ENCODE measurements around the gene SH3BGRL2.

DNA sequence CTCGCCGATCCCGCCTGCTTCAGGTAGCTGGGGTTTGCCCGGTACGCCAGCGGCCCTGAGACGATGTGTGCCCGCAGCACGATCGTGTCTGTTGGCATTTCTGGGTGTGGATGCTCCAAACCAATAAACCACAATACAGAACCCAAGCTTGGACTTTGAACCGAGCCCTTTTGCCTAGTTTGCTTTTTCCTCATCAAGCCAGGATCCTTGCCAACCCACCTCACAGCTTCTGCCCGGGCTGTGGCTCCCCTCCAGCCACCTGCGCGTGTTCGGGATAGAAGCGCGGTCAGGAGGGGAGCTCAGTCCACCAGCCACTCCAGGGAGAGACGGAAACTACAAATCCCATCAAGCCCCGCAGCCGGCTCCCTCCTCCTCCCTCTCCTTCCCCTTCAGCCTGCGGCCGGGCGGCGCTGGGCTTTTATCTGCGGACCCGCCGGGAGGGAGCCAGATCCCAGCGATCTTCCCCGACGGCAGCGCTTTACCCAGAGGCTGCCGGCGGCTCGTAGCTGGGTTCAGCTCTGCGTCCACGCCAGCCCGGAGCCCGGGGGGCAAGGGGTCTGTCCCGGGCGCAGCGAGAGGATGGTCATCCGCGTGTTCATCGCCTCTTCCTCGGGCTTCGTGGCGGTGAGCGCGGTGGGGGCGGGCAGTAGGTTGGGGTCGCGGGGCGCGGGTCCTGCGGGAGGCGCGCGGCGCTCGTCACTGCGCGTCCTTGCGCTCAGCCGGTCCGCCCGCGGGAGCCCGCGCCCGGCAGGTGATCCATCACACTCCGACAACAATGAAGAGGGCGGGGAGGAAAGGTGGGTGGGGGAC, at the start of gene SH3BGRL2:
- TF ChIP-seq, protein P1, sequence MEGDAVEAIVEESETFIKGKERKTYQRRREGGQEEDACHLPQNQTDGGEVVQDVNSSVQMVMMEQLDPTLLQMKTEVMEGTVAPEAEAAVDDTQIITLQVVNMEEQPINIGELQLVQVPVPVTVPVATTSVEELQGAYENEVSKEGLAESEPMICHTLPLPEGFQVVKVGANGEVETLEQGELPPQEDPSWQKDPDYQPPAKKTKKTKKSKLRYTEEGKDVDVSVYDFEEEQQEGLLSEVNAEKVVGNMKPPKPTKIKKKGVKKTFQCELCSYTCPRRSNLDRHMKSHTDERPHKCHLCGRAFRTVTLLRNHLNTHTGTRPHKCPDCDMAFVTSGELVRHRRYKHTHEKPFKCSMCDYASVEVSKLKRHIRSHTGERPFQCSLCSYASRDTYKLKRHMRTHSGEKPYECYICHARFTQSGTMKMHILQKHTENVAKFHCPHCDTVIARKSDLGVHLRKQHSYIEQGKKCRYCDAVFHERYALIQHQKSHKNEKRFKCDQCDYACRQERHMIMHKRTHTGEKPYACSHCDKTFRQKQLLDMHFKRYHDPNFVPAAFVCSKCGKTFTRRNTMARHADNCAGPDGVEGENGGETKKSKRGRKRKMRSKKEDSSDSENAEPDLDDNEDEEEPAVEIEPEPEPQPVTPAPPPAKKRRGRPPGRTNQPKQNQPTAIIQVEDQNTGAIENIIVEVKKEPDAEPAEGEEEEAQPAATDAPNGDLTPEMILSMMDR (conservative IDR thresholded peaks at IDR 0.05; ENCODE audit: low read depth, low read length): no peak
- TF ChIP-seq EZH2 (IDR thresholded peaks at IDR 0.05; ENCODE audit: low read length, unreplicated experiment) (no peak), EZH2phosphoT487 (IDR thresholded peaks at IDR 0.05; ENCODE audit: borderline replicate concordance, low read length) (no peak)

Measured in PC-3 (cell line).